Thyroid gland (tissue), 4 donors: ENCODE data around the gene NFIA.

Experiments
- CTCF ChIP-seq, 6 experiments: fragments of 200-600 bp in 3 of 6; fragments of 450-650 bp in 3 of 6; sonication (generic) in 3 of 6; IDR thresholded peaks; one replicate each; pipeline ENCODE4 v1.5.1; 2016 to 2019; ENCODE audit warnings: antibody characterized with exemption in 6 of 6, mild to moderate bottlenecking in 2 of 6, inconsistent platforms in 1 of 6, moderate library complexity in 1 of 6
- POLR2A ChIP-seq, 2 donors: fragments of 450-650 bp; IDR thresholded peaks; one replicate each; pipeline ENCODE4 v1.6.1; 2017; ENCODE audit warnings: antibody characterized with exemption in 2 of 2, mild to moderate bottlenecking in 2 of 2, moderate library complexity in 1 of 2

GRCh38 chr1:61436491-61437120 is 354.2 kb downstream of the NFIA start:
- no peak for TF ChIP-seq CTCF (IDR thresholded peaks at IDR 0.05)
- no peak for TF ChIP-seq POLR2A (IDR thresholded peaks at IDR 0.05)
